Ramos (cell line): ENCODE data around the gene TAS2R1.

ENCODE experiments used
- in situ Hi-C: fragments of 300-500 bp; cut with MboI; formaldehyde crosslinking; loops from one replicate; pipeline ENCODE4 v1.14.3; 2022; ENCODE audit warnings: low sequenced_read_pairs; ENCODE audit not compliant: unreplicated experiment

The TAS2R1 gene, protein sequence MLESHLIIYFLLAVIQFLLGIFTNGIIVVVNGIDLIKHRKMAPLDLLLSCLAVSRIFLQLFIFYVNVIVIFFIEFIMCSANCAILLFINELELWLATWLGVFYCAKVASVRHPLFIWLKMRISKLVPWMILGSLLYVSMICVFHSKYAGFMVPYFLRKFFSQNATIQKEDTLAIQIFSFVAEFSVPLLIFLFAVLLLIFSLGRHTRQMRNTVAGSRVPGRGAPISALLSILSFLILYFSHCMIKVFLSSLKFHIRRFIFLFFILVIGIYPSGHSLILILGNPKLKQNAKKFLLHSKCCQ

DNA sequence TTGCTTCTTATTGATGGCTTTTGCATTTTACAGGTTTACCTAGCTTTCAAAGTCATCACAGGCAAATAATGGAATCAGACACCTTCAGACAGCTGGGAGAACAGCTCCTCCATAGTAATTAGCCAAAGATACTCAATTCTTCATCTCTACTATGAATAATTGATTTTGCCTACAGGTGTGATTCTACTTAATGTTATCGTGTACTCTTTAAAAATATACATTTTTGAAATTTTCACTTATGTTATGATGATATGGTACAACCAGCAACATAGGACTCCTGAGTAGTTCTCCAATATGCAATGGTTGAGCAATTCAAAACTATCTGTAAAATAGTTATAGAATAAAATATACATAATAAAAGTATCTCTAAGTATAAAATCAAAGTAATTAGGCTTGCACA, at the start of gene TAS2R1:
Gene TAS2R1, minus strand, starts transcription at position 101 of the 400 bp plus-strand sequence. CDS start 319 bp downstream, outside the sequence.
- in situ Hi-C loops = no loop called here

DNA sequence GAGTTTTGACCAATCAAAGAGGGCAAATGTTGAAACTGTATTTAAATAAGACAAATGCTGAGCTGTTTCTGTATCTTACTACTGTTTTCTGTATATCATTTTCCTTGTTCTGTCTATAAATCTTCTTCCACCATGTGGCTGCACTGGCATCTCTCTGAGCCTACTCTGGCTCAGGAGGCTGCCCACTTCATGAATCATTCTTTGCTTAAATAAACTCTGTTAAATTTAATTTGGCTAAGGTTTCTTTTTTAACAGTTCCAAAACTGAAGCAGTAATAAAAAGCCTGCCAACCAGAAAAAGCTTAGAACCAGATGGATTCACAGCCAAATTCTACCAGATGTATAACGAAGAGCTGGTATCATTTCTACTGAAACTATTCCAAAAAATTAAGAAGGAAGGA, 40.2 kb upstream of the TAS2R1 start:
- in situ Hi-C loops = no loop called here

DNA sequence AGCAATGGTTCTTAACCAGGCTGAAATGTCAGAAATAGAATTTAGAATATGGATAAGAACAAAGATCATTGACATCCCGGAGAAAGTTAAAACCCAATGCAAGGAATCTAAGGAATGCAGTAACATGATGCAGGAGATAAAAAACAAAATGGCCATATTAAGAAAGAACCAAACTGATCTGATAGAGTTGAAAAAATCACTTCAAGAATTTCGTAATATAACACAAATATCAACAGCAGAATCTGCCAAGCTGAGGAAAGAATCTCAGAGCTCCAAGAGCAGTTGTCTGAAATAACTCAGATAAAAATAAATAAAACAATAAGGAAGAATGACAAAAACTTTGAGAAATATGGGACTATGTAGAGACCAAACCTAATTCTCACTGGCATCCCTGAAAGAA, 37.8 kb upstream of the TAS2R1 start:
- in situ Hi-C loops = no loop called here

DNA sequence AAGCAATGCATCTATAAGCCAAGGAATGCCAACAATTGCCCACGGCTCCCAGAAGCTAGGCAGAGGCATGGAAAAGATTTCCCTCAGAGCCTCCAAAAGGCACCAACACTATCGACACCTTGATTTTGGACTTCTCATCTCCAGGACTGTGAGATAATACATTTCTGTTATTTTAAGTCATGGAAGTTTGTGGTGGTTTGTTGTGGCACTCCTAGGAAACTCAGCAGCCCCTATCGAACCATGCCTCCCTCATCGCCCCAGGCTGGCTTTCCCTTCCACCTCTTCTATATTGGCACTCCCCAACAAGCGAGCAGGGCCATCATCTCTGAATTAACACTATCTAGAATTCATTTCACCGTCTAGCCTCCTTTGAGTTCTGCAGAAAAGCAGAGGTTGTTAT, 33.7 kb upstream of the TAS2R1 start:
- in situ Hi-C loops = no loop called here

DNA sequence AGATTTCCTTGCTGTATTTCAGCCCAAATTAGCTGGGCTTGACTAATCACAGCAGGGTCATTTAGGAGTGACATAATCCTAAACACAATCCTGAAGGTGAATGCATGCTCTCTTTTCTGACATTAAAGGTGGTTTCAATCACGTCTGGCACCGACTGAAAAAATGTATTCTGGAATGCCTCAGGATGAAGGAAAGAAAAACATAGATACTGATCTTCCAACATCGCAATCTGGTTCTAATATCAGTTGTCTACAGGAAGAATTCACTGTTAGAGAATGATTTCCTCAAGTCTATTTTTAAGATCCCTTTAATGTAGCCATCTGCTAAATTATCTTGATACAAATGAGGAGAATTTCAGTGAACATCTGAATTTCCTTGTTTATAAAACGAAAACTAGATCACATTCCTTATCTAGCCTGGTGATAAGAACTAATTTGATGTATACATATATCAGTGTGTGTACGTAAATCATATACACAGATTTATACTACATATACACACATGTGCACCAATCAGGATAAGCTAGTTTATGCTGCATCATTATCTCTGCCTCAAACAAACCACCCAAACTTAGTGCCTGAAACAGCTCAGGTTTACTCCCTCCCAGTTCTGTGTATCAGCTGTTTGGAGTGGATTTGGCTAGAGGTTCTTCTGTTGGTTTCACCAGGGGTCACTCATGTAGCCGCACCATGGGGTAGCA, 31.3 kb upstream of the TAS2R1 start:
- in situ Hi-C loops = no loop called here

DNA sequence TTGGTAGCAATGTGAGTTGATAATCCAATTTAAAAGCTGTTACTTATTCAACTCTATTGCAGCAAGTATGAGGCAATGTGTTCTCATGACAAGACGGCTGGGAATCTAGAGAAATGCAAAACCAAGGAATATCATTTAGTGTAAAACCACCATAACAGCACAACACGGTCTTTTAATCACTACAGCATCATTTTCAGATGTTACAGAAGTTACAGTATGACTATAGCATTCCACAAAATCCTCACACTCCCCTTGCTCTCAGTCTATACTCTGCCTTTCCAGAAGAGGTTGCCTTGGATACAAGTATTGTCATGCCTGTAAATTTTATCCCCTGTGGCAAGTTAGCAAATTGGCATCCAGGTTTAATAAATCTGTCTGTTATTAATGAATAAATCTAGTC, 28.6 kb upstream of the TAS2R1 start:
- in situ Hi-C loops = no loop called here

DNA sequence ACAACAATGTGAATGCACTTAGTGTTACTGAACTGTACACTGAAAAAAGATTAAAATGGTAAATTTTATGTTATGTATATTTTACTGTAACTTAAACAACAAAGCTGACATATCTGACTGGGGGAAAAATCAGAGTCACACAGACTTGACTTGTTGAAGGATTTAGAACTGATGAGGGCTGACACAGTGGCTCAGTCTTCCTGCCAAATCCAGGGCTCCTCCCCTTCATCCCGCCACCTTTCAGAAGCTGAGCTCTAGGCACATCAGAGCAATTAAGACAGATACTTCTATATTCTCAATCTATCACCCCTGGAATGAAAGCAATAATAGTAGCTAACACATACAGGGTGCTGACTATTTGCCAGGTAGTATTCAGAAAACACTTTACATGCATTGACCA, 27.7 kb upstream of the TAS2R1 start:
- in situ Hi-C loops = no loop called here

DNA sequence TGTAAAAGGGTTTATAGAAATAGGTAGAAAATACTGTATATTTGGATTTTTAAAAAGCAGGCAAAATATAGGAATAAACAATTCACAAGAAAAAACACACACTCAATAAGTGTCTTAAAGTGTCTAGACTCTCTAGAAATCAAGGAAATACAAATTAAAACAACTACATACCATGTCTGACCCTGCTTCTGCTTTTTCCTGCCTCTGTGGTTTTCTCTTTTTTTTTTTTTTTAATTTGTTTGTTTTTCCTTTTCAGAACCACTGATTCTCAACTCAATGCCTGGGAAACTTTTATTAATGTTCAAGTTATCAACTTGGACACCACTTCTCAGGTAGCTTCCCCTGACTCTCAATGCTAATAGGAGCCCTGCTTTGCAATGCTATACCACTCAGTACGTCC, 25.5 kb upstream of the TAS2R1 start:
- in situ Hi-C loops = no loop called here

DNA sequence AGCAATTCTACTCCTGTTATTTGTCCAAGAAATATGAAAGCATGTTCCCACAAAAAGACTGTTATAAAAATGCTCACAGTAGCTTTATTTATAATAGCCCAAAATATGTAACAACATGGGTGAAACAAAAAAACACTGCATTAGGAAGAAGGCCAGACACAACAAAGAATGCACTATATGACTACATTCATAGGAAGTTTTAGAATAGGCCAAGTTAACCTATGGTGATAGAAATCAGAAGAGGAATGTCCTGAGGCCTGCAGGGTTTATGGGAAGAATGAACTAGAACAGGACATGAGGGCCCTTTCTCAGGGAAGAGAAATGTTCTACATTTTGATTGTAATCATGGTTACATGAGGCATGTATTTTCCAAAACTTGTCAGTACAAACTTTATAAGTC, 24.7 kb upstream of the TAS2R1 start:
- in situ Hi-C loops = no loop called here

DNA sequence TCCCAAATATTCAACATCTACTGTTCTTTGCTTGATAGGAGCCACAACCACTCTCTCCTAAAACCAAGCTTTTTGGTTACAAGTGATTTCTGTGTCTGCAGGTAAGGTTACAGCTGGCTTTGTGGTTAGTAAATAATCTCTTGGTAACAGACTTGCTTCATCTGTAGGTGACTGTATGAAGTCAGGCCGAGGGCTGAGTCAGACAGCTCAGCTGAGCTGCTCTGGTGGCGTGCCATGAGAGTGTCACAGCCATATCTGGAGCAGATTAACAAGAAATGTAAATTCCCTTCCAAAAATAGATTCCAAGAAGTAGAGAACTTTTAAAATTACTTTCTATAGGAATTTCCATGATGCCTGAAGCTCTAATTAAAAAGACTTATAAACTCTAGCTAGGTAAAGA, 23.7 kb upstream of the TAS2R1 start:
- in situ Hi-C loops = no loop called here

DNA sequence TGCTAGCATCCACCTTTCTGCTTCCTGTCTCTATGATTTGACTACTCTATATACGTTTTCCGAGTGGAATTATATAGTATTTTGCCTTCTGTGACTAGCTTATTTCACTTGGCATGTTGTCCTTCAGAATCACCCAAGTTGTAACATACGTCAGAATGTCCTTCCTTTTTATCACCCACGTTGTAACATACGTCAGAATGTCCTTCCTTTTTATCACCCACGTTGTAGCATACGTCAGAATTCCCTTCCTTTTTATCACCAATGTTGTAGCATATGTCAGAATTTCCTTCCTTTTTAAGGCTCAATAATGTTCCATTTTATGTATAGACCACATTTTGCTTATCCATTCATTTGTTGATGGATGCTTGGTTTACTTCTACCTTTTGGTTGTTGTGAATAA, 22.9 kb upstream of the TAS2R1 start:
- in situ Hi-C loops = no loop called here

DNA sequence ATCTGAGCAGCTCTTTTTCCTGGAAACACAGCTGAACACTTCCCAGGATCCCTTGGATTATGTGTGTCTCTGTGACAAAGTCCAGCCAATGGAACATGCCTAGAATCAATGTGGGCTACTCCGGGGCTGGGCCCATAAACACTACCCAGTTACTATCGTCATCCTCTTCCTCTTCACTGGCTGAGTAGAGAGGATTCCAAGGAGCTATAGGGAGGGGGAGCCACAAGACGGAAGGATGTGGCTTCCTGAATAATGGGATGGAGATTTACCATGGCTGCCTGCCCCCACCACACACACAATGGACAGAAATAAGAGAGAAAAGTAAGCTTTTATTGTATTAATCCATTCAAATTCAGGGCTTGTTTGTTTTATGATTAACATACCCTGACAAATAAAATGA, 22.1 kb upstream of the TAS2R1 start:
- in situ Hi-C loops = no loop called here

DNA sequence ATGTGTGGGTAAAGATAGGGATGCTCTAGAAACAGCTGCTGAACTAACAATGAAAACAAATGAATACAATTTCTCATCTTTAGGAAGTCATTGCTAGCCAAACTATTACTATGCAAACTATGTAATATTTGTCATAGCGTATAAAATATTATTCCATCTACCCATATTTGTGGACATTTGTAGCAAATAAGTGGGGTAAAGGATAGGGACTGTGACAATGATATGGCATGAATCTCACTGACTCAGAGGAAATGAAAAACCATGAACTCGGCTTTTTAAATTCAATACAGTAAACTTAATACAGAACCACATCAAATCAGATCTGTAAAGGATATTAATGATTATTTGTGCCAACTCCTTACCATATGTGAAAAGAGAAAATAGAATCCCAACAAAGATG, 16.7 kb upstream of the TAS2R1 start:
- in situ Hi-C loops = no loop called here

DNA sequence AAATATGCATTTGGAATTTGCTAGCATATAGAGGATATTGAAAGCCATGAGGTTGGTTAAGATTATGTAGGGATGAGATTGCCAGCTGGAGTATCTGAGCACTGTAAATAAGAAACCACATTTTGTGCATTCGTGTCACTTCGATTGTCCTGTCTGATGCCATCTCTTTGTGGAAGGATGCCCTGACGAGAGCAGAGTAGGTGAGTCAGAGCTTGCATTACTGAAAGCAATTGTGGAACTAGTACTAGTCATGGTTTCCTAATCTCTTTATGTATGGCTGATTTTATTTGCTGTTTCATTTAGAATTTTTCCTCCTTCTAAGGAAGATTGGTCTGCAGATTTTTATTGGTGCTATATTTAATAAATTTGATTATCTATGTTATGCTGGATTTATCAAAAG, 14.5 kb upstream of the TAS2R1 start:
- in situ Hi-C loops = no loop called here

DNA sequence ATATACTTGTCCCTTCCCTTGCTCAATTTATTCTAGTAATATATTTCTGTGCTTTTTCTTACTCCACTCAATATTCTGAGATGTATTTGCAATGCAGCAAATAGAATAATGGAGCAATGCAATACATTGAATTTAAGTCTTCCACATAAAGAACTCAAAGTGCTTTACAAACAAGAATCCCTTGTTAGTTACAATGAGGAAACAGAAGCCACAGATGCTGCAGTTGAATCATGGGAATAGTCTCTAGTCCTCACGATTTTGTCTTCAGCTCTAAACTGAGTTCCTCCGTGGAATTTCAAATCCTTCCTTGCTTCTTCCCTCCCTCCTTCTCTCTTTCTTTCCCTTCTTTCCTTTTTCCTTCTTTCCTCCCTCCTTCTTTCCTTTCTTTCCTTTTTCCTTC, 12.5 kb upstream of the TAS2R1 start:
- in situ Hi-C loops = no loop called here

DNA sequence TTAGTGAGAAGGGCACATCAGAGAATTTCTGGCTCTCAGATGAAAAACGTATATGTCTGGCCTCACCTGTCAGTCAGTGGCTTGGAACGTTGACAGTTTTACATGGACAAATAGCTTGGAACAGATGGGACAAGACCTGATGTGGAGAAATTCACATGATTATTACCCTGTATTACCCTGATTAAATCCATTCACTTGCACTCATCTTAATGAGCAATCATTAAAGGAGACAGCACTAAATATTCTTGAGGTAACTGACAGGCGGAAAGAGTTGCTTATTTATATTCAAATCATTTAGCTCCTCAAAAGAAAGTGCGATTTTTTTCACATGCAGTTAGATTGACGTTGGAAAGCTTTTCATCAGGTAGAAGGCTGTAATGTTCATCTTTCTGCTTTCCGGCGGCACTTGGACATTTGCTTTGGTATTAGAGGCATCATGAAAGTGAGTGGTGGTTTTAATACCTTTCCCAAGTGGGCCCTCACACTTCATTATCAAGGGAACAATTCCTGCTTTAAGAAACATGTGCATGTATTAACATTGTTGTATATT, 11.7 kb upstream of the TAS2R1 start:
- in situ Hi-C loops = no loop called here

DNA sequence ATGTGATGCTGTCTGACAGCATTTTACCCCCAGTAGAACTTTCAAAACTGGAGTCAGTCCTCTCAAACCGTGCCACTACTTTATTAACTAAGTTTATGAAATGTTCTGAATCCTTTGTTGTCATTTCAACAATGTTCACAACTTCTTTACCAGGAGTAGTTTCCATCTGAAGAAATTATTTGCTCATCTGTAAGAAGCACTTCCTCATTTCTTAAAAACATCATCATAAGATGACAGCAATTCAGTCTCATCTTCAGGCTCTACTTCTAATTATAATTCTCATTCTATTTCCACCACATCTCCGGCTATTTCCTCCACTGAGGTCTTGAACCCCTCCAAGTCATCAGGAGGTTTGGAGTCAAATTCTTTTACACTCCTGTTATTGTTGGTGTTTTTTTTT, 2.3 kb upstream of the TAS2R1 start:
- in situ Hi-C loops = no loop called here

DNA sequence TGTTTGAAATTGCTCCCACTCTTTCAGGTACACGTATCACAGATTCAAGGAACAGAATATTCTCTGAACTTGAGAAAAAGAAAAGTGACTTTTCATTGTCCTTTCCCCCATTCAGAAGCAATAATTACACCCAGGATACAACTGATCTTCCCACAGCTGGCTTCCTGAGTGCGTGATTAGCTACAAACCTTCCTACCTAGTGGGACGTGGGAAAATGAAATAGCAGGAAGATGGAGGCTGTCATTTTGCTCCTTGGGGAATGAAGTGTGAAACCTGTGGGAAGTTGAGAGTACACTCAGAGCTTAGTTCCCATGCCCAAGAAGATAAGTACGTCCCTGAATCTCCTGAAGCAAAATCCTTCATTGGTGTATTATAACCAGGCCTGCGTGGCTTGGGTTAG, 2.6 kb downstream of the TAS2R1 start:
- in situ Hi-C loops = no loop called here

DNA sequence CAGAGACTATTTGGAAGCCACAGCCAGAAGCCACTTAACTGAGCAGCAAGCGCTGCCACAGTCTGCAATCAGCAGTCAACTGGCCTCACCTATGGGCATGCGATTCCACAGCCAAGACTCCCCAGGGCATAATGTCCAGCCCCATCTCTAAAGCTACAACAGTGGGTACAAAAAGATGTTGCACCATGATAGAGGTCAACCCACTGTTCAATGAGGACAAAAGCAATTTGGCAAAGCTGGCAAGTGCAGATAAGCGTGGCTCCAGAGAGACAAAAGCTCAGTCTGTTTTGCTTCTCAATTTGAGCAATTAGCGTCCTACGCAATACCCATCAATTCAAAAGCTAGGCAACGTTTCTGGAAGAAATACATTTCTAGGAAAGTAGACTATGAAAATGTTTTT, 3.2 kb downstream of the TAS2R1 start:
- in situ Hi-C loops = no loop called here

DNA sequence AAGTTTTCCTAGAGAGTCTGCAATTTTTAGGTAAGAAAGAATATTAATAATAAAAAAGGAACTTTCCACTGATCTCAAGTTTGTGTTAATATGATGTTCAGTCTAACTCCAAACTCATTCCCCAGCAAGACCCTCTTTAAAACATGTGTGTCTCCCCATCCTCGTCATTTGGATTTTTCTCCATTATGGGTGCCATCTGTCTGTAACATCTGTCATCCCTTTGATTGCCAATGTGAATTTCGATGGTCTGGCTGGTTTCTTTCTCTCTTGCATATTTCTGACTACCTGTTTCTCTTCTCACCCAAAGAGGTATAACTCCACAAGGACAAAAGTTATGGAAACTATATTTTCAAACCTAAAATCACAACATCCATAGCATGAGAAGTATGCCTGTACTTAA, 4.4 kb downstream of the TAS2R1 start:
- in situ Hi-C loops = no loop called here

DNA sequence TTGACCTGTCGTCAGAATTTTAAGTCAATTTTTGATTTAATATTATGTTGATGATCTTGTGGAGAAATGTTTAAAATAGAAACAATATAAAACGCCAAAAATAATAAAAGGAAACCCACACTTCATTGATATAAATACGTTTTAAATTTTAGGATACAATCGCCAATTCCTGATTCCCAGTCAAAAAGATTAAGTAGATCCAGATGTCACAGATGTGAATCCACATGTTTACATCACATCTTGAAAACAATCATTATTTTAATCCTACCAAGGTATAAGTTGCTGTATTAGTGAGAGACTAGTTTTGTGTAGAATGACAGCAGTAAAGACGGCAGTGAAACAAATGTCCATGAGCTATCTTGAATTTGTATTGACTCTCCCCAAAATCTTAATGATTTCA, 4.9 kb downstream of the TAS2R1 start:
- in situ Hi-C loops = no loop called here
